ENCODE measurements around the gene STEAP1.

Gene STEAP1

GRCh38 chr7:90211391-90212148, 57.3 kb downstream of the STEAP1 start, which contains the start of gene STEAP2:
TSS of gene STEAP2 (plus strand) at chr7:90211740. CDS start at chr7:90225083, 13,343 bp downstream.
- no peak for DNase-seq (ENCODE audit: low spot score)

- DNase-seq (ENCODE audit: low spot score): no peak
Measured at GRCh38 chr7:90212149-90212495, 57.9 kb downstream of the STEAP1 start.

- DNase-seq (ENCODE audit: low spot score): no peak
Measured at GRCh38 chr7:90213521-90213920, 59.3 kb downstream of the STEAP1 start.

Data from CD4-positive, alpha-beta T cell treated with Interleukin-6 at 100 ng/mL for 8 hours (primary cell).